ENCODE data around the gene CDON.

CDON gene

GRCh38 chr11:126079621-126080124, 17.0 kb upstream of the CDON start:
- no peak overlapping the region for H3K27ac ChIP-seq (replicated peaks)
- H3K27me3 ChIP-seq (ENCODE audit: insufficient read depth, poor library complexity, severe bottlenecking): no peaks in the 10 kb centered on the region
- DNase-seq (ENCODE audit: low read depth in 1 of 2, low spot score in 1 of 2): no peak
- H3K4me3 ChIP-seq (replicated peaks; ENCODE audit: insufficient read depth, low read length): no peak overlapping the region
- TF ChIP-seq CTCF (IDR thresholded peaks at IDR 0.05; ENCODE audit: insufficient read depth, low read length) (no peak), SPI1 (IDR thresholded peaks at IDR 0.05; ENCODE audit: borderline replicate concordance, low read depth) (no peak), REST (IDR thresholded peaks at IDR 0.05; ENCODE audit: insufficient replicate concordance, low read depth) (no peak), GABPA (IDR thresholded peaks at IDR 0.05; ENCODE audit: low read depth) (no peak), POLR2AphosphoS5 (IDR thresholded peaks at IDR 0.05; ENCODE audit: low read depth) (no peak)

DNA sequence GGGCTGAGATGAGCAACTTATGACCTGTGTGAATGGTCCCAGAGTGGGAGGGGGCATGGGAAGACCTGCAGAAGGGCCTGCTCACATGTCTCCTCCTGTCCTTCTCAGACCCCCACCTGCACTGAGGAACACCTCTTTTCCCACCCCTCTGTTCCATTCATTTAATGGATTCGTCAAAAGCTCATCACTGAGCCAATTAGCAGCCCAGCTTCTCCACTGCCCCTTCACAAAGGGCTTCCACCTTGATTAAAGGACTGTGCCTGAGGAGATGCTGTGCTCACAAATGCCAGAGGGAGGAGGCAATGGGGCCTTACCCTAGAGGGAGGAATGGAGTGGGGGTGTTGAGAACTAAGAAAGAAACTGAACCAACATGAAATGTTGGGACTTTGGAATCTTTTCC, 14.0 kb upstream of the CDON start:
- Histone ChIP-seq H3K27ac (replicated peaks) (no peak overlapping the region), H3K27me3 (ENCODE audit: insufficient read depth, poor library complexity, severe bottlenecking) (no peaks in the 10 kb centered on the region), H3K4me3 (replicated peaks; ENCODE audit: insufficient read depth, low read length) (no peak overlapping the region)
- DNase-seq (ENCODE audit: low read depth in 1 of 2, low spot score in 1 of 2): no peak
- TF ChIP-seq REST (IDR thresholded peaks at IDR 0.05; ENCODE audit: insufficient replicate concordance, low read depth) (no peak), CTCF (IDR thresholded peaks at IDR 0.05; ENCODE audit: insufficient read depth, low read length) (no peak), POLR2AphosphoS5 (IDR thresholded peaks at IDR 0.05; ENCODE audit: low read depth) (no peak), GABPA (IDR thresholded peaks at IDR 0.05; ENCODE audit: low read depth) (no peak), SPI1 (IDR thresholded peaks at IDR 0.05; ENCODE audit: borderline replicate concordance, low read depth) (no peak)

- H3K27me3 ChIP-seq (ENCODE audit: insufficient read depth, poor library complexity, severe bottlenecking): no peaks in the 10 kb centered on the region
- DNase-seq (ENCODE audit: low read depth in 1 of 2, low spot score in 1 of 2): no peak
- no peak for TF ChIP-seq POLR2AphosphoS5 (IDR thresholded peaks at IDR 0.05; ENCODE audit: low read depth)
- TF ChIP-seq GABPA (IDR thresholded peaks at IDR 0.05; ENCODE audit: low read depth): no peak
- TF ChIP-seq REST (IDR thresholded peaks at IDR 0.05; ENCODE audit: insufficient replicate concordance, low read depth): no peak
- no peak for TF ChIP-seq SPI1 (IDR thresholded peaks at IDR 0.05; ENCODE audit: borderline replicate concordance, low read depth)
- no peak for TF ChIP-seq CTCF (IDR thresholded peaks at IDR 0.05; ENCODE audit: insufficient read depth, low read length)
- no peak overlapping the region for H3K27ac ChIP-seq (replicated peaks)
- no peak overlapping the region for H3K4me3 ChIP-seq (replicated peaks; ENCODE audit: insufficient read depth, low read length)
These were observed 10.3 kb upstream of the CDON start for GRCh38 chr11:126072801-126073594.

Measured in HL-60 (cell line).